HG03103 (cell line): ENCODE results near the gene FERD3L.

Source experiments
- ATAC-seq: cut with Tn5 transposase; IDR thresholded peaks from one replicate; pipeline ENCODE4 v1.9.1; 2021; ENCODE audit warnings: low read depth; ENCODE audit not compliant: unreplicated experiment

Gene FERD3L

GRCh38 chr7:19117091-19117869 lies 27.9 kb downstream of the FERD3L start, which contains the start of gene TWIST1:
Gene TWIST1 (minus strand): TSS chr7:19117636. CDS start chr7:19117321, 315 bp downstream.
- no peak for ATAC-seq

- ATAC-seq, result no peak
Measured at GRCh38 chr7:19116121-19117090, 28.8 kb downstream of the FERD3L start.

GRCh38 chr7:19114551-19114855 lies 30.7 kb downstream of the FERD3L start:
- no peak for ATAC-seq

- ATAC-seq, result no peak
Measured at GRCh38 chr7:19113855-19114550, 31.2 kb downstream of the FERD3L start.

GRCh38 chr7:19113002-19113350 lies 32.2 kb downstream of the FERD3L start:
- no peak for ATAC-seq

GRCh38 chr7:19112274-19113001 lies 32.8 kb downstream of the FERD3L start:
- no peak for ATAC-seq

GRCh38 chr7:19111474-19112273 lies 33.5 kb downstream of the FERD3L start:
- ATAC-seq, result no peak

- ATAC-seq, result no peak
Measured at GRCh38 chr7:19110776-19111175, 34.4 kb downstream of the FERD3L start.

GRCh38 chr7:19110026-19110730 lies 35.0 kb downstream of the FERD3L start:
- ATAC-seq, result no peak

- ATAC-seq, result no peak
Measured at GRCh38 chr7:19109000-19109946, 35.9 kb downstream of the FERD3L start.

- no peak for ATAC-seq
Measured at GRCh38 chr7:19107356-19108146, 37.7 kb downstream of the FERD3L start.

GRCh38 chr7:19107081-19107355 lies 38.2 kb downstream of the FERD3L start:
- ATAC-seq, result no peak

- ATAC-seq, result no peak
Measured at GRCh38 chr7:19106241-19107080, 38.8 kb downstream of the FERD3L start.

GRCh38 chr7:19105546-19105945 lies 39.7 kb downstream of the FERD3L start:
- no peak for ATAC-seq

- ATAC-seq, result no peak
Measured at GRCh38 chr7:19104811-19105210, 40.4 kb downstream of the FERD3L start.

GRCh38 chr7:19102884-19103283 lies 42.3 kb downstream of the FERD3L start:
- no peak for ATAC-seq
